NCI-H1436 treated with DMSO at 0.1 percent for 48 hours (cell line): ENCODE results near the gene CSGALNACT2.

Experiments
- DNase-seq: peaks from one replicate; lab custom pipeline; 2025; lab: John Stamatoyannopoulos, UW

CSGALNACT2 gene

DNA sequence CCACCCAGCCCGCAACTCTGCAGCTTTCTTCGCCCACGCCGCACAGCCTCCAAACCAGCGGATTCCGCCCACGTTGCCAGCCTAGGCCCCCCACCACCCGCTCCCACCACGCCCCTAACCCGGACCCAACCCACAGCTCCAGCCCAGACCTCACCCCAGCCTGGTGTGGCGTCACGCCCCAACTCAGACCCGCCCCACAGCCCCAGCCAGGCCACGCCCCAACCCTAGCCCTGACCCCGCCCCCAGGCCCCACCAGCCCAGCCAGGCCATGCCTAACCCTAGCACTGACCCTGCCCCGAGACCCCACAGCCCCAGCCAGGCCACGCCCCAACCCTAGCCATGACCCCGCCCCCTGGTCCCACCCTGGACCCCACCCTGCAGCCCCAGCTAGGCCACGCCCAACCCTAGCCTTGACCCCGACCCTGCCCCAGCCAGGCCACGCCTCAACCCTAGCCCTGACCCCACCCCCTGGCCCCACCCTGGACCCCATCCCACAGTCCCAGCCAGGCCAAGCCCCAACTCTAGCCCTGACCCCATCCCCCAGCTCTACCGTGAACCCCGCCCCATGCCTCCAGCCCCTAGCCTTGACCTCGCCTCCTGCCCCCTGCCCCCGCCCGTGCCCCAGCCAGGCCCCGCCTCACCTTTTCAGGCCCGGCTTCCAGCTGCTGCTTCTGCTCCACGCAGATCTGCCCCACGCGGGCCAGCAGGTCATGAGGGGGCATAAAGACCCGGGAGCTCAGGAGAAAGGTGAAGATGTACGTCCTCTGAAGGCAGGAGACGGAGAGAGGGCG, 64.6 kb downstream of the CSGALNACT2 start:
- DNase-seq = no peak

- no peak for DNase-seq
These were observed 65.3 kb downstream of the CSGALNACT2 start for GRCh38 chr10:43203448-43204041.

GRCh38 chr10:43204042-43204942, 66.0 kb downstream of the CSGALNACT2 start:
- no peak for DNase-seq

DNA sequence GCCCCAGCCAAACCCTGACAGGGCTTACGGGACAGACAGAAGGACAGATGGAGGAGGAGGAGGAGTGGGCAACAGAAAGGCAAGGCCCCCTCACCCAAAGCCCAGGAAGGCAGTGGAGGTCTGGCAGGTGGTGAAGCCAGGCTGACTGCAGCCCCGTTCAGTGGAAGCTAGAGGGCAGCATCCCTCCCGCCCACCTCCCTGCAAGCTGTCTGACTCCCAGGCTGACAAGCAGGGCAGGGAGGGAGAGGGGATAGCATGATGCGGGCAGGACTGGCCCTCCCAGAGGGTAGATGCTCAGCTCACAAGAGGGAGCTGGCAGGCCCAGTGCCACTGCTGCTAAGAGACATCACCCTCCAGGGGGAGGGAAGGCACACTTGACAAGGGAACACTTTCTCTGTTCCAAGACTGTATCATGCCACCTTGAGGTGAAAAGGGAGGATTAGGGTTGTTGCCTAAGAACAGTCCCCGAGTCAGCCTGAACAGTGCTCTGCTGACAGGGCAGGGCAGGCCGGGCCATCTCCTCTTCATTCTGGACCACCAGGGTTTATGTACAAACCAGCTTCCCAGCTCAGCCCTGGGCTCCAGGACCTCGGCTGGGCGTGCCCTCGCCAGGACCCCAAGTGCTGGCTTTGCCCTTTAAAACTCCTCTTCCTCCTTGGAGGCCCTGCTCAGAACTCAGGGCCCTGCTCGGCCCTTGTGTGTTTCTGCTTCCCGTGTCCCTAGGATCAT, 66.9 kb downstream of the CSGALNACT2 start:
- no peak for DNase-seq

DNA sequence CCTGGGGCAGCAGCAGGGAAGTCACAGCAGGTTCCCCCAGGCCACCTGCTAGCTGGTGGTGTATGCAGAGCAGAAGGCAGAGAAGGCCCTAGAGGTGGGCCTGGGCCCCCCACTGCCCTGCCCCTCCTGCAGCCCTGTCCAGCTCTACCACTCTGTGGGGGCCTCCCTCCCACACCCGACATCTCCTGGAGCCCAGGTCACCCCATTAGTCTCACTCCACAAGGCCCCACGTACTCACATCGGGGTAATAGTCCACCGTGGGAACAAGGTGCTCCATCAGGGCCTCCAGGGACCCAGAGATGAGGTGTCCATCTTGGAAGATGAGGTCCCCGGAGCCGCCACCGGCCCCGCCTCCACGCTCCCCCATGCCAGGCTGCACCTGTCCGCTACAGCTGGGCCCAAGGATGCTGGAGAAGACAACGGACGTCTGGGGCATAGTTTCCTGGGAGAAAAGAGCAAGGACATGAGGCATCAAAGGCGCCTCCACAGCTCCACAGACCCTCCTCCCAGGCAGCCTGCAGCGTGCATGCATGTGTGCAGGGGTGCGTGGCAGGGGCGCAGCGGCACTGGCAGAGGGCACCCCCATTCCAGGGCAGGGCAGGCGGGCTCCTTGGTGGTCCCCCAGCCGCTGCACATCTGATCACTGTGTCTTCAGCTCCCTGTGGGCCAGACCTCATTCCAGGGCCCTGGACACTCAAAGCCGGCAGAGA, 67.6 kb downstream of the CSGALNACT2 start:
- DNase-seq = no peak

- no peak for DNase-seq
These were observed 68.4 kb downstream of the CSGALNACT2 start for GRCh38 chr10:43206391-43207235.

GRCh38 chr10:43208147-43209073, 70.2 kb downstream of the CSGALNACT2 start:
- DNase-seq = no peak

DNA sequence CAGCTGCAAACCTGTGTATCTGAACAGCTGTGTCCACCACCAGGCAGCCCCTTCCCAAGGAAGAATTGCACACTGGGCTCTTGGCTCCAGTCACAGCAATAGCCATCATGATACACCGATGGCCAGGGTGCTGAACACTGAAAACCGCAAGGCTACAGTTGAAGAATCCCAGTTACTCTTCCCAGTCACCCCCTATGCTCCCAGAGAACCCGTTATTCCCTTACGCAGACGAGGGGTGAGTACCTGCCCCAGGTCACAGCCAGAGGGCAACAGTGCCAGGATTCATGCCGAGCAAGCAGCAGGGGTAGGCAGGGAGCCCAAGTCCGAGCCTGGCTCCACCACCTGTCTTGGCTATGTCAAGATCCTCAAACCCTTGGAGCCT, 70.8 kb downstream of the CSGALNACT2 start:
- no peak for DNase-seq

DNA sequence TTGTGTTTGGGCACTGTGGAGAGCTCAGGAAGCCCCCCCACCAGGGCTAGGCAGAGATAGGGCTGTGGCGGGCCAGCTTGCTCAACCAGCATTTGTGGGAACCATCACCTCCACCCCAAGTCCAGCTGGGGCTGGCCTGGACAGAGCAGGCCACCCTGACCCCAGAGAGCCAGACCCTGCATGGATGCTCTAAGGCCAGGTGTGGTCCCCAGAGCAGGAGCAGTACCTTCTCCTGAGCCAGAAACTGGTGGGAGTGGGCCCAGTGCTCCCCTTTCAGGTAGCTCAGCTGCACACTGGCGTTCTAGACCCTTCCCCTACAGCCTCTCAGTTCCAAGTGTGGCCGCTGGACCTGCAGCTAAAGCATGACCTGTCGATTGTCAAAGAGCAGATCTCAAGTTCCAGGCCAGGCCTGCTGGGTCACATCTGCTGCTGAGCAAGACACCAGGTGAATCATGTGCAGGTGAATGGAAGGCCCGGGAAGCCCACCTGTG, 71.5 kb downstream of the CSGALNACT2 start:
- DNase-seq = no peak

DNA sequence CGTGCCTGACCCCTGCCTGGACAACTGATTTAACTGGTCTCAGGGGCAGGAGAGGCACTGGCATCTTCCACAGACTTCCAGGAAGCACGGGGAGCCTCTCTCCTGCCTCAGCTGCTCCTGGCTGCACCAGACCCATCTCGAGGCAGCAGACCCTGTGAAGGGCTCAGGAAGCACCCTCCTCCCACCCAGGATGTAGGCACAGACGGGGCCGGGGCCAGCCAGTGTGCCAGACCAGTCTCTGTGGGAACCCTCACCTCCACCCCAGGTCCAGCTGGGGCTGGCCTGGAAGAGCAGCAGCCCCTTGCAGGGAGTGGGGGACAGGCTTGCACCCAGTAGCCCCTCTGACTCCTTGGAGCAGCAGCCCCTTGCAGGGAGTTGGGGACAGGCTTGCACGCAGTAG, 72.3 kb downstream of the CSGALNACT2 start:
- DNase-seq = no peak

DNA sequence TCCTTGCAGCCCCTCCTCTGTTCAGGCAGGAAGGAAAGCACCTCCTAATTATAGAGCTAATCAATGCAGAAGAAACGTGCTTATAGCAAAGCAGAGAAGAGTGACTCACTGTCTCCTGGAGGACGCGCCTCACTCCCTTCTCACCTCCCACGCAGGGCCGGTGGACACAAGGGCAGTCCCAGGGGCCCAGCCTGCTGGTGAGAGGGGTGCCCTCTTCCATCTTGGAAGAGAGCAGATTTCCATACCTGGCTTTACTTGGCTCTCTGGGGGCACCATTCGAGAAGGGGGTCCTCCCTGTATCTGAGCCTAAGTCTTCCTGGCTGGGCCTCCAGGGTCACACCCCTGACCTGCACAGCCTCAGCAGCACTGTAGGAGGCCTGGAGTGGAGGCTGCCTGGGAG, 72.8 kb downstream of the CSGALNACT2 start:
- no peak for DNase-seq

DNA sequence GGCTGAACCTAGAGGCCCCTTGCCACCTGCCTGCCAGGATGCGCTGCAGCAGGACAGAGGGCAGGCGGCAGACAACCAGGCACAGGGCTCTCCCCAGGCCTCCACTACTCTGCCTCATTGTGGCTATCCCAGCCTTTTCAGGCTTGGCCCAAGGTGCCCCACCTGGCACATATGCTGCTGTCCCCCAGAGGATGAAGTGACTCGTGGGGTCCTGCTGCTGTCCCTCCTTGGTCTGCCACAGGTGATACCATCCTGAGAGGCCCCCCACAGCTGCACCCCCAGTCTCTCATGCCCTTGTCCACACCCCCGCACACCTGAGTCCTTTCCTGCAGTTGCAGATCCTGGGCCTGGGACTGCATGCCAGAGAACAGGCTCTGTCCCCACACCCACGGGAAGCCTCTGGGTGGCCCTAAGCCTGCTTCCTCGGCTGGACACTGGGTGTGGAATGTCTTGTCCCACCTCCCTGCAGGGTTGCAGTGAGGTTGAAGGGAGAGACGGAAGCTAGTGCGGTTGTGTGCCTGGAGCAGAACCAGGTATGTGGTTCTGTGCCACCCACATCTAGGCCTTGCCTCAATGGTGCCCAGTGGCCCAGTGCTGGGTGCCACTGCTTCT, 73.3 kb downstream of the CSGALNACT2 start:
- DNase-seq = no peak

DNA sequence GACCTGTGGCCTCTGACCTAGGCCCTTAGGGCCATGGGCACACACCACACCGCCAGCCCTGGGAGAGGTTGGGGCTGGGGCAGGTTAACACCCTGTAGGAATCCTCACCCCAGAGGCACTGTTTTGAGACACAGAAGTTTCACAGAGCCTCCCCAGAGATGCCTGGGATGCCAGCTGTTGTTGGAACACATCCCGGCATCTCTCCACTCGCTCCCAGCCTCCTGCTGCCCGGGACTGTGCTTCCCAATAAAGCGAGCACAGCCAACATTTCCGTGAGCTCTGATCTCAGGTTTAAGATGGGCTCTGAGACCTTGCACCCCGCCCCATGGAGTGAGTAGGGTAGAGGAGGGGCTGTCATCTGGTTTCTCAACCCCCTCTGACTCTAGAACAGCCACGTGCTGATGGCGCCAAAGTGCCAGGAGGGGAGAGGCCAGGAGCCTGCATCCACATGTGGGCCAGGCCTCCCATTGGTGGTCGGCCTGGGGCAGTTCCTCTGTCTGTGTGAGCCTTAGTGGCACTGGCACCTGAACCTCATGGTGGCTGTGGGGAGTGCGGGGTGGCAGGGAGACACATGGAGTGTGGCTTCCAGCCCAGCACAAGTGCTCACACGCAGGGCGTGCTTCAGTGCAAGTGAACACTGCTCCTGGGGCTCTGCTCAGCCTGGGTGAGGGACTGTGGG, 73.9 kb downstream of the CSGALNACT2 start:
- no peak for DNase-seq

GRCh38 chr10:43214071-43214955, 76.1 kb downstream of the CSGALNACT2 start:
- DNase-seq = no peak

GRCh38 chr10:43214956-43215561, 76.8 kb downstream of the CSGALNACT2 start:
- DNase-seq = no peak

GRCh38 chr10:43215758-43216455, 77.7 kb downstream of the CSGALNACT2 start:
- DNase-seq = no peak
